A549 (cell line): Measurements from ENCODE around the gene C1R.

ENCODE experiments used
- CEBPB ChIP-seq, 2 experiments: fragments of >200 bp in 1 of 2; sonication (Bioruptor Twin) in 1 of 2; formaldehyde crosslinking in 1 of 2; IDR thresholded peaks; 2 replicates each; pipeline ENCODE4 v1.6.1; 2012 to 2016
- CHD4 ChIP-seq: fragments of 200-600 bp; sonication (generic); IDR thresholded peaks from 2 replicates; pipeline ENCODE4 v1.6.1; 2016; ENCODE audit warnings: antibody characterized with exemption, mild to moderate bottlenecking, borderline replicate concordance
- HDAC2 ChIP-seq: fragments of 200-600 bp; sonication (generic); IDR thresholded peaks from 2 replicates; pipeline ENCODE4 v1.6.1; 2016
- HMGXB4 ChIP-seq: fragments of 250-450 bp; sonication (Bioruptor Pico); IDR thresholded peaks from 2 replicates; pipeline ENCODE4 v1.5.0; 2021; ENCODE audit warnings: mild to moderate bottlenecking, moderate library complexity, borderline replicate concordance
- KDM1A ChIP-seq: fragments of 200-600 bp; sonication (generic); IDR thresholded peaks from 2 replicates; pipeline ENCODE4 v1.6.1; 2016; ENCODE audit warnings: low read depth, mild to moderate bottlenecking
- NFE2L2 ChIP-seq: fragments of 150-350 bp; conservative IDR thresholded peaks from 2 replicates; pipeline ENCODE4 v1.6.1; 2014; ENCODE audit warnings: low read length
- POLR2A ChIP-seq: IDR thresholded peaks from 2 replicates; pipeline ENCODE4 v1.6.1; 2012; ENCODE audit warnings: mild to moderate bottlenecking, low read length
- RNF2 ChIP-seq: fragments of 200-600 bp; sonication (generic); IDR thresholded peaks from 2 replicates; pipeline ENCODE4 v1.6.1; 2016; ENCODE audit warnings: low read depth, mild to moderate bottlenecking, antibody characterized with exemption, moderate library complexity, borderline replicate concordance
- SMC3 ChIP-seq: fragments of >200 bp; sonication (Bioruptor Twin); formaldehyde crosslinking; IDR thresholded peaks from 3 replicates; pipeline ENCODE4 v1.6.1; 2018; ENCODE audit warnings: inconsistent platforms
- USF2 ChIP-seq: fragments of 450-650 bp; IDR thresholded peaks from 2 replicates; pipeline ENCODE4 v1.6.1; 2014; ENCODE audit warnings: antibody characterized with exemption
- TF ChIP-seq, protein P1 (sequence below): fragments of >200 bp; sonication (Bioruptor Twin); formaldehyde crosslinking; IDR thresholded peaks from 3 replicates; pipeline ENCODE4 v1.5.1; 2016
- TF ChIP-seq, protein P2 (sequence below): IDR thresholded peaks from 2 replicates; pipeline ENCODE4 v1.6.1; 2012

DNA sequence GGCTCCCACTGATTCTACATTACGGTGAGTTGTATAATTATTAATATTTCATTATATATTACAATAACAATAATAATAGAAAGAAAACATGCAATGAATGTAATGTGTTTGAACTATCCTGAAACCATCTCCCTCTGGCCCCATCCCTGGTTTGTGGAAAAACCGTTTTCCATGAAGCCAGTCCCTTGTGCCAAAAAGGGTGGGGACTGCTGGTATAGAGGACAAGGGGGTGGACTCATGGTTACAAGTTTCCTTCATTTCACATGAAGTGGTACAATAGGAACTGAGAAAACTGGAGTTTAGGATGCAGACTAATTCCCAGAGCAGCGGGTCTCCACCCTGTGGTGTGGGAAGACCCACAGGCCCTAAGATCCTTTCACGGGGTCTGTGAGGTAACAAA, 19.8 kb upstream of the C1R start:
- TF ChIP-seq, protein P1, sequence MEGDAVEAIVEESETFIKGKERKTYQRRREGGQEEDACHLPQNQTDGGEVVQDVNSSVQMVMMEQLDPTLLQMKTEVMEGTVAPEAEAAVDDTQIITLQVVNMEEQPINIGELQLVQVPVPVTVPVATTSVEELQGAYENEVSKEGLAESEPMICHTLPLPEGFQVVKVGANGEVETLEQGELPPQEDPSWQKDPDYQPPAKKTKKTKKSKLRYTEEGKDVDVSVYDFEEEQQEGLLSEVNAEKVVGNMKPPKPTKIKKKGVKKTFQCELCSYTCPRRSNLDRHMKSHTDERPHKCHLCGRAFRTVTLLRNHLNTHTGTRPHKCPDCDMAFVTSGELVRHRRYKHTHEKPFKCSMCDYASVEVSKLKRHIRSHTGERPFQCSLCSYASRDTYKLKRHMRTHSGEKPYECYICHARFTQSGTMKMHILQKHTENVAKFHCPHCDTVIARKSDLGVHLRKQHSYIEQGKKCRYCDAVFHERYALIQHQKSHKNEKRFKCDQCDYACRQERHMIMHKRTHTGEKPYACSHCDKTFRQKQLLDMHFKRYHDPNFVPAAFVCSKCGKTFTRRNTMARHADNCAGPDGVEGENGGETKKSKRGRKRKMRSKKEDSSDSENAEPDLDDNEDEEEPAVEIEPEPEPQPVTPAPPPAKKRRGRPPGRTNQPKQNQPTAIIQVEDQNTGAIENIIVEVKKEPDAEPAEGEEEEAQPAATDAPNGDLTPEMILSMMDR = no peak
- TF ChIP-seq HDAC2 = no peak
- TF ChIP-seq CEBPB (IDR thresholded peaks at IDR 0.05) = no peak
- TF ChIP-seq, protein P2, sequence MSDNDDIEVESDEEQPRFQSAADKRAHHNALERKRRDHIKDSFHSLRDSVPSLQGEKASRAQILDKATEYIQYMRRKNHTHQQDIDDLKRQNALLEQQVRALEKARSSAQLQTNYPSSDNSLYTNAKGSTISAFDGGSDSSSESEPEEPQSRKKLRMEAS = no peak
- no peak for TF ChIP-seq POLR2A
- no peak for TF ChIP-seq RNF2
- no peak for TF ChIP-seq SMC3
- TF ChIP-seq HMGXB4 (CRISPR knock-in tag) = no peak
- no peak for TF ChIP-seq CHD4
- no peak for TF ChIP-seq NFE2L2
- no peak for TF ChIP-seq USF2
- no peak for TF ChIP-seq KDM1A
